AML-193 (cell line): Measurements from ENCODE around the gene DENND4C.
"Not testable (repeated sequence)": the region's sequence is repeated elsewhere in the genome, so short reads cannot be mapped to it uniquely, and the experiment has no call there.

Experiments
- DNase-seq, 2 experiments: peaks; one replicate each; lab custom pipeline; 2025; lab: John Stamatoyannopoulos, UW

Gene DENND4C

GRCh38 chr9:19224563-19224962 is 5.9 kb upstream of the DENND4C start:
- DNase-seq, result no peak

GRCh38 chr9:19229595-19230354 is 718 bp upstream of the DENND4C start:
- peak; percentile 47 to 57 for DNase-seq

- DNase-seq, result no peak
Measured at GRCh38 chr9:19231126-19231903, 822 bp downstream of the DENND4C start.

- DNase-seq, result no peak
Measured at GRCh38 chr9:19231904-19232822, 1.7 kb downstream of the DENND4C start.

GRCh38 chr9:19232823-19233194 is 2.3 kb downstream of the DENND4C start:
- DNase-seq, result no peak

- no peak for DNase-seq
Measured at GRCh38 chr9:19233344-19233743, 2.9 kb downstream of the DENND4C start.

GRCh38 chr9:19239955-19240354 is 9.5 kb downstream of the DENND4C start:
- DNase-seq, result no peak

- DNase-seq, result no peak
Measured at GRCh38 chr9:19241728-19242127, 11.2 kb downstream of the DENND4C start.

GRCh38 chr9:19243366-19244033 is 13.0 kb downstream of the DENND4C start:
- DNase-seq, result no peak

GRCh38 chr9:19246891-19247290 is 16.4 kb downstream of the DENND4C start:
- no peak for DNase-seq

GRCh38 chr9:19247420-19247819 is 16.9 kb downstream of the DENND4C start:
- no peak for DNase-seq

- not testable (repeated sequence) for DNase-seq
Measured at GRCh38 chr9:19250346-19250745, 19.9 kb downstream of the DENND4C start.

GRCh38 chr9:19251203-19251602 is 20.7 kb downstream of the DENND4C start:
- not testable (repeated sequence) for DNase-seq

- not testable (repeated sequence) for DNase-seq
Measured at GRCh38 chr9:19251622-19252021, 21.1 kb downstream of the DENND4C start.

GRCh38 chr9:19252174-19252884 is 21.8 kb downstream of the DENND4C start:
- no peak for DNase-seq

GRCh38 chr9:19252885-19253219 is 22.4 kb downstream of the DENND4C start:
- DNase-seq, result no peak

GRCh38 chr9:19255112-19255511 is 24.6 kb downstream of the DENND4C start:
- DNase-seq, result no peak

GRCh38 chr9:19255821-19256220 is 25.3 kb downstream of the DENND4C start:
- DNase-seq, result no peak

GRCh38 chr9:19259665-19260255 is 29.3 kb downstream of the DENND4C start:
- not testable (repeated sequence) for DNase-seq

- not testable (repeated sequence) for DNase-seq
Measured at GRCh38 chr9:19265602-19266001, 35.1 kb downstream of the DENND4C start.
